GM21367 (cell line): Measurements from ENCODE around the gene MCF2L2.
A peak's percentile ranks its signal among the peaks of the same experiment; 100 is the strongest.
"Not testable (repeated sequence)": the region's sequence is repeated elsewhere in the genome, so short reads cannot be mapped to it uniquely, and the experiment has no call there.

Experiments
- ATAC-seq: cut with Tn5 transposase; IDR thresholded peaks from one replicate; pipeline ENCODE4 v1.9.1; 2021; ENCODE audit not compliant: unreplicated experiment

The MCF2L2 gene

DNA sequence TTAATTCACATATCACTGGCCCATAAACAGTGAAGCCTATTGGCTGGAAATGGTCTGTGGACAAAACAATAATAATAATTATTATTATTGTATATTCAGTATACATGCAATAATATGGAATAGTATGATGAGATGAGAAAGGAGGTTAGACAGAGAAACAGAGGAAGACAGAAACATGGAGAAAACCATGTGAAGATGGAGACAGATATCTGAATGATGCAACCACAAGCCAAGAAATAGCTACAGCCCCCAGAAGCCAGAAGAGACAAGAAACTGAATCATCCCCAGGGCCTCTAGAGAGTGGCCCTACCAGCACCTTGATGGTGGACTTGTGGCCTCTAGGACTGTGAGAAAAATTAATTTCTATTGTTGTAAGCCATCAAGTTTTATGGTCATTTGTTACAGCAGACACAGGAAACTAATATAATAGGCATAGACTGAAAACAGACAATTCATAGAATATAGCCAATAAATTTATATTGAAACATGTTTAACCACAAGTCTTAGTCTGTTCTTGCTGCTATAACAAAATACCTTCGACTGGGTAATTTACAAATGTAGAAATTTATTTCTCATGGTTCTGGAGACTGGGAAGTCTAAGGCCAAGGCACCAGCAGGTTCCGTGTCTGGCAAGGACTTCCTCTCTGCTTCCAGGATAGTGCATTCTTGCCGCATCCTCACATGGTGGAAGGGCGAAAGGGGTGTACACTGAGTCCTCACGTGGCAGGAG, 31.6 kb downstream of the MCF2L2 start:
- ATAC-seq: no peak

DNA sequence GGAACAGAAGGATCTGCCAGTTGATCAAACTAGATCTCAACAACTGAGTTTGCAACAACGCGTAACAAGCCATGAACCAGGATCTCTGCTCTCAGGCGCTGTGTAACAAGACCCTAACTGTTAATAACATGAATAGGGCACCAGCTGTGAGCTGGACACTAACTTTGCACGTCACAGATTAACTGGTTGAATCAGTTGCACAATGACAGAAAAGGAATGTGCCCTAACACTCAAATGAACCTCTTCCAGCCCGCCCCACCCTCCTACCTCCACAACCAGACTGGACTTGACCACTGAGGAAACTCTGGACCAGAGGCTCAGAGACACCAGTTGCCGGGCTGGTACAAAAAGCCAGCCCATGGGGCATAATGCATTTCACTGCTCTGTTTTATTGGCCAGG, 34.3 kb downstream of the MCF2L2 start:
- ATAC-seq: no peak

DNA sequence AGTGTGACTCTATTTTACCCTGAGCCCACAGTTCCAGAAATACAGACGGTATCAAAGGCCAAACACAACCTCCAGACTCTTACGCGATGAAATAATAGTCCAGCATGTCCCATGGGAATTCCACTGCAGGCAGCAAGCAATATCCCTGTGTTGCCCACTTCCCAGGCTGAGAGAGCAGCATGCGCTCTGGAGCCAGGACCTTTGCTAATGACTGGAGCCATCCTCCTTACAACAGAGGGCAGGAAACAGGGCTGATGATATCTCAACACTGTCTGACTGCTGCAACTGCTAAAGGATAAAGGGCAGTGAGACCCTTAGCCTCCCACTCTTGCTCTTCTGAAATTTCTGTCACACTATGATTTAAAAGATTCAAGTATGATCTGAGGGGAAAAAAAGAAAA, 34.8 kb downstream of the MCF2L2 start:
- ATAC-seq: no peak

DNA sequence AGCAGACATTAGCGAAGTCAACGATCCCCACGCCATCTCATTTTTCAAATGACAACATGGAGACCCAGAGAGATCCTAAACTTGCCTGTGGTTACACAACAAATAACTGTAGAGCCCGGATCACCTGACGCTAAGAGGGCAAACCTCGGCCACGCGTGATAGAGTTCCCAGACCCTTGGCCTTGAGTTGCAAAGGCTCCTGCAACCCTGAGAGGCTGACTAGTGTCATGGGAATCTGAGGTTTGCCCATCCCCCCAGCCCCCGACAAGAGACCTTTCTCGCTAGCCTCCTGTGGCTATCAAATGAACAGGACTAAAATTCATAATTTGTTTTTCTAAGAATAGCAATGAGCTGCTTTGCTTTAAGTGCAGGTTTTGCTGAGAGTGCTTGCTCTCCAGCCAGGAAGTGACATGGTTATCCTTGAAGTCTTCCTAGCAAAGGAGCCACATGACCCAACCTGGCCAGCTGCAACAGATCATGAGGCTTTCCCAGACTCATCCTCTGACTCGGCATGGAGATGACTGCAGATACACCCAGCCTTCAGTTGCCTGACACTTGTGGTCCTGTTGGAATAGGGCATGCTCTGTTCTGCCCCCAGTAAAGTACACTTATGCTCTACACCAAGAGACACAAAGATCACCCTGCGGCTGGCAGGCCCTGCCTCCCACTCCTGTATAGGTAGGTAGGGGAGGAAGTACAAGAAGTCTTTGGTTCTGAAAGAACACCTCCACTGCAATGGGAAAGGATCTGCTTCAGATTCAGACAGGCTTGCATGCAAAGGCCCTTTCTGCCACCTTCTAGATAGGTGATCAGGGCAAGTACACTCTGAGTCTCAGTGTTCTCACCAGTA, 36.0 kb downstream of the MCF2L2 start:
- ATAC-seq: no peak

DNA sequence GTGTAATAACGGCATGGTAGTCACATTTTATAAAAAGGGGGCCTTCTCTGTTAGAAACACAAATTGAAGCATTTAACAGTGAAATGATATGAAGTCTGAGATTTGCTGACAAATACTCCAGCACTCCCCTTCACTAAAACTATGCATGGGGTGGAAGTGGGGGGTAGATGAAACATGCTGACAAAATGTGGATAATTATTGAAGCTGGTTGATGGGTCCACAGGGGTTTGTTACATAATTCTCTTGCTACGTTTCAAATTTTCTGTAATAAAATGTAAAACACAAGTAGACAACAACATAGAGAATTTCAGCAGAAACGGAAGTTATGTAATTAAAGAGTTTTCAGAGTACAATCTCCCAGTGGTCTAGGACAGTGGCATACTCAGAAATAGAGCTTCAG, 37.0 kb downstream of the MCF2L2 start:
- no peak for ATAC-seq

DNA sequence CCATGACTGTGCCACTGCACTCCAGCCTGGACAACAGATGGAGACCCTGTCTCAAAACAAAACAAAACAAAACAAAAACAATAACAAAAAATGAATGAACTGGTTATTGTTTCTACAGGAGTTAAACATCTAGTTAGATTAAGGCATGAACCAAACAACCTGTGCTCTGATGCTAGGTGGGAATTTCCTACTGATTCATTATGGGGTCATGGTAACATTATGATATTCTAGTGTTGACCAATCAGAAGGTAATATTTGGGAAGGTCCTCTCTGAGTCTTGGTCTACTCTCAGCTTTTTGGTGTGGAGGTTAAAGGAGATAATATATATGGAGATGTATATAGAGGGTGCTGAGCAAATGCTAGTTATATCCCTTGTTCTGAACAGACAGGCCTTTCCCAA, 37.6 kb downstream of the MCF2L2 start:
- ATAC-seq: no peak

DNA sequence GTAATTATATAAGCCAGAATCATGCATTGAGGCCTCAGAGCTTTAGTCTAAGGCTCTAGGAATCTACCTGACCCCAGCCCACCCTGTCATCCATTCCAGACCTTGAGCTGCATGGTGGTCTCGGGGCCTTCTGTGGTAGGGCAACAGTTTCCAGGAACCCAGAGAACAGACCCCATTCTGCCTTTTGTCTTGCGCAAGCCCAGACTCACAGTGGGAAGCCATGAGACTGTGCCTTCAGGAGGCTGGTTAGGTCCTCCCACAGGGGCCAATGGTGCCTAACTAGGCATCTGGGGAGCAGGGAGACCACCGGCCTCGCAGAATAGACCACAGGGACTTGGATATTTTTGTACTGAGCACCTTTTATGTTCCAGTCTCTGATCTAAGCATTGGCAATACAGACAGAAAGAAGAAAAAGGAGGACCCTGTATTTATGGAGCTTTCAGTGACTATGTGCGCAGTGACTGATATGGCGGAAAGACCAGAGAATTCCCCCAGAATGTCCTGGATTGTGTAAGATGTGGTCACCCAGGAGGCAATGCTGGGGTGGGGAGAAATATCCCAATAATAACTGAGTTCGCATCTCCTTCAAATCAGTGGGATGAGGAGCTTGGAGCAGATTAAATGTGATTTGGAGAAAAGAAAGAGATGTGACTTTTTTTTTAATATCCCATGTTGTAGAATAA, 40.1 kb downstream of the MCF2L2 start:
- ATAC-seq: no peak

DNA sequence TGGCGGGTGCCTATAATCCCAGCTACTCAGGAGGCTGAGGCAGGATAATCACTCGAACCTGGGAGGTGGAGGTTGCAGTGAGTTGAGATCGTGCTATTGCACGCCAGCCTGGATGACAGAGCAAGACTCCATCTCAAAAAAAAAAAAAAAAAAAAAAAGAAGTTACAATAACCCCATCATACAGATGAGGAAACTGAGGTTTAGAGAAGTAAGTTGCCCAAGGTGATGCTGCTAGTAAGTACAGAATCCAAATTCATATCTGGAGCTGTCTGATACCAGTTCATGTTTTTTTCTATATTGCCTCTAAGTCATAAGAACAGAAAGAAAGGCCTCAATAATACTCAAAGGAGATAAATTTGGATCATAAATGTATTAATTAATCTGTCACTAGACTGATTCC, 40.6 kb downstream of the MCF2L2 start:
- ATAC-seq: no peak

DNA sequence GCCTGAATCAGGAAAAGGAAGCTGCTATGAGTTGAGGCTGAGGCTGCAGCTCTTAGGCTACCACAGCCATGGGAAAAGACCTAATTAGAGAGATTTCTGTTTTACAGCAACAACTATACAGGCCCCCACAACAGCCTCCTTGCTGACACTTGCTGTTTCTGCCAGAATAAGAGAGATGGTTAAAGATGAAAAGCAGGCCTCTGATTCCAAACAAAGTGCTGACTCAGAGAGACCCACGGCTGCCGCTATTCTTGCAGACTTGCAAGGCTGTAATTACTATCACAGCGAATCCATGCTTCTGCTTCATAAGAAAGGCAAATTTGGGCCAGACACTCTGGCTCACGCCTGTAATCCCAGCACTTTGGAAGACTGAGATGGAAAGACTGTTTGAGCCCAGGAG, 41.8 kb downstream of the MCF2L2 start:
- ATAC-seq: no peak

DNA sequence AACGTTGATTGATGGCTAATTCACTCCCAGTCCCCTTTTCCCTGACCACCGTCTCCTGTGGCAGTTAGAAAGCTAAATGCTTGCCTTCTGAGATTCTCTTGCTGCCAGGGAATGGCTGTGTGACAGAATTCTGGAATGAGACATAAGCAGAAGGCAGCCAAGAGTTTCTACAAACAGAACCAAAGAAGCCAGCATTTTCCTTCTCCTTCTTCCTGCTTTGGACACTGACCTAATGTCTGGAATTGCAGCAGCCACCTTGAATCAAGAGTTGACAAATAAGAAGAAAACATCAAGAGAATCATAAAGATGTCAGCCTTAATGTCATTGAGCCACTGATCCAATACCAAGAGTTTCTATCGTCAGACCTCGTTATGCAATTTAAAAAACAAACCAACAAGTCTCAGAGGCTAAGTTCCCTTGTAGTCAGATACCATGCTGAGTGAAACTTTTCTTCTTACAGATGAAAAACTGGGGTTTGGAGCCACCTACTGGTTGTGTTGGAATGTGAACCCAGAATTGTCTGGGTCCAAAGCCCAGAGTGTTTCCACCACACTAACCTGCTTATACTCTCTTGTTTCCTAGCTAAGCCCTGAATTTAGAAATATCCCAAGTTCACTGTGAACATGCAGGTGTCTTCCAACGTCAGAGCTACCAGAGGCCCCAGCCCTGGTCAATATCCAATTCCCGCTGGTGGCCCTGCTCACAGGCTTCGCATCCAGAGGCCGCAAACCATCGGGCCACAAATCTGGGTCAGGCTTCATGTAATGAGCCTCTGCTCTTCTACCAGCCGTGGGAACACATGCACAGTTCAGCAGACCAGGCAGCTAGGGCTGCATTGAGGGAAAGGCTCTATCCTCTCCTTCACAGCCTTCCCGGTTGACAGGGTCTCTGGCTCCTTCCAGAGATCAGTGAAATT, 42.5 kb downstream of the MCF2L2 start:
- ATAC-seq: peak; percentile 84

DNA sequence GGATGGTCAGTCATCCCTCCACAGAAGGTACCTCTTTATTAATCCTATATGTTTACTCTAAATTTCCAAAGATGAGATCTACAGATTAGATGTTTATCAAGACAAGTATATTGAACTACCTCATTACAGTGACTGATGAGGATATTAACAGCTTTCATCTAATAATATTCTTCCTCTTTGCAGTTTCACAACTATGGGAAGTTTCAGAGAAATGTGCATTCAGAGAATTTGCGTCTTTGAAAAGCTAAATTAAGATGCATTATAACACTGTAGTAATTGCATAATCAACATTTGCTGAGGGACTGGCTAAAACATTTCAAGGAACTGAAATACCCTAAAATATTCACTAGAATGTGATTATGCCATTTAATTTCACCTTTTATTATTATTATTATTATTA, 46.7 kb downstream of the MCF2L2 start:
- ATAC-seq: no peak

DNA sequence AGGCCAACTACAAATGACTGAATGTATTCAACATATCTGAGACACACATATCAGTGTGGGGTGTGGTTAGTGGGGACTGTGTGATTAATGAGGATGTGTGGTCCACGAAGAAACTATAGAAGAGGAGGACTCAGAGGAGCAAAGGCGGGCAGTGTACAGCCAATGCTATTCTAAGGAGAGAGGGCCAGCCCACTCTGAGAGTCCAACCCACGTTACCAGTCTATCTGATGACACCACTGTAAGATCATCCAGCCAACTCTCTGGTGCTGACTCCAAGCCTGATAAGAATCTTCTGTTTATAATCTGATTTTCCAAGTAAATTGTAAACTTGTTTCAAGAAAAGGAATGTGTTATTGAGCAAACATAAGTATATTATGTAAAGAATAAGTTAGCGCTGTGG, 47.2 kb downstream of the MCF2L2 start:
- no peak for ATAC-seq

DNA sequence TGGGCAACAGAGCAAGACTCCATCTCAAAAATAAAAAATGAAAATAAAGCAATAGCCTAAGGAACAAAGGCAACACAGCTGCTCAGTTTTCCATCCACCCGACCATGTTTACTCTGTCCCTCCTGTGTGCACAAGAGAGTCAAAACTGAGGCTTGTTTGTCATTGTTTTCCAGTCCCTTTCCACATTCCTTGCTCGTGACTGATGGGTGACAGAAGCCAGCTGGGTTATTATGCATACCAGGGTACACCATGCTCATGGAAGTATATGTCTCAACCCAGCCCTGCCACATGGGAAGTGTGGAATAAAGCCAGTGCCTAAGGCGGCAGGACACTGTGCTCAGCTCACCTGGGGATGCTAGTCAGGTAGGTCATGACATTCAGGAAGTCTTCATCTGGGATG, 49.5 kb downstream of the MCF2L2 start:
- ATAC-seq: no peak

DNA sequence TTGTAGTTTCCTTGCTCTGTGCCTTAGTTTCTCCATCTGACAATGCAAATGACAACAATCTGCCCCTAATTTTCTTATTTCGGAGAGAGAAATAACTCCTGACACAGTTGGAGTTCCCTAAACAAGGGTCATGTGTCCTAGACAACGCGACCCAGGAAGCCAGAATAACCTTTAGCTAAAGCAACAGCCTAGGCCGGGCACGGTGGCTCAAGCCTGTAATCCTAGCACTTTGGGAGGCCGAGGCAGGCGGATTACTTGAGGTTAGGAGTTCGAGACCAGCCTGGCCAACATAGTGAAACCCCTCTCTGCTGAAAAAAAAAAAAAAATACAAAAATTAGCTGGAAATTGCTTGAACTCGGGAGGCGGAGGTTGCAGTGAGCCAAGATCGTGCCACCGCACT, 49.9 kb downstream of the MCF2L2 start:
- ATAC-seq: no peak

DNA sequence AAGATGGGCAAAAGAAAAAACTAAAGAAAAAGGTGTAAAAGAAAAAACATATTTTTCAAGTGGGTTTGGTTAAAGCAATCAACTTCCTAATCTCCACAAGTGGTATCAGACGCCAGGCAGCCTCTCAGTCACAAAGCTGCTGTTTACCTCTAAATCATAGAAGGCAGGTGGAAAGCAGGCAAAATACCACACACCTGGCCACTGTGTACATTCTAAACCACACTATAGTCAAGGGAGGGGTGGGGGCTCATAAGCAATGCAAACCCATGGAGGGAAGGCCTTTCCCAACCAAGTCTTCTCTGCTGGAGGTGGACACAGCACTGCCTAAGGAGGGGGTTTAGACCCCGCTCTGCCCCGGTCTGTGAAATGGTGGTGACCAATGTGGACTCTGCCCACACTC, 50.4 kb downstream of the MCF2L2 start:
- ATAC-seq: no peak

DNA sequence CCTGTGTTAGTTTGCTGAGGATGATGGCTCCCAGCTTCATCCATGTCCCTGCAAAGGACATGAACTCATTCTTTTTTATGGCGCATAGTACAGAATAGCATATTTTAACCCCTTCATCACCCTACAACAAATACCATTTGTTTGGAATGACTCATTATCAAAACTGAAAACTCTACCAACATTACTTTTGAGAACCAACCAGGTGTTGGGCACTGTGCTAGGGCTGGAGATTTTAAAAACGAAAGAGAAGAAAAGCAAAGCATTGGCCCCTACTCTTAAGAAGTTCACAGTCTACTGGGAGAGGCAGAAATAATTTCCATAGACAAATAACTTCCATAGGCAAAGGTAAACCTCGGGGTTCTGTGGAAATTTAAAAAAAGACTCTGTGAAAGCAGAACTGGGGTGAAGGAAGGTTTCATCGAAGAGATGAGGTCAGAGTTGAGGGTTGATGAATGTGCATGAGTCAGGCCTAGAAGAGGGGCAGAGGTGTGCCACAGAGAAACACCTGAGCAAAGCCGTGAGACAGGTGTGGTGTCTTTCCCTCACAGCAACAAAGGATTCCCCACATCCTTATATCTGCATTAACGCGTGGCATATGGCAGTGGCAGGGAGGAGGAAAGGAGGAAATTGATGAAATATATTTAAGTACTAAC, 51.0 kb downstream of the MCF2L2 start:
- ATAC-seq: no peak

DNA sequence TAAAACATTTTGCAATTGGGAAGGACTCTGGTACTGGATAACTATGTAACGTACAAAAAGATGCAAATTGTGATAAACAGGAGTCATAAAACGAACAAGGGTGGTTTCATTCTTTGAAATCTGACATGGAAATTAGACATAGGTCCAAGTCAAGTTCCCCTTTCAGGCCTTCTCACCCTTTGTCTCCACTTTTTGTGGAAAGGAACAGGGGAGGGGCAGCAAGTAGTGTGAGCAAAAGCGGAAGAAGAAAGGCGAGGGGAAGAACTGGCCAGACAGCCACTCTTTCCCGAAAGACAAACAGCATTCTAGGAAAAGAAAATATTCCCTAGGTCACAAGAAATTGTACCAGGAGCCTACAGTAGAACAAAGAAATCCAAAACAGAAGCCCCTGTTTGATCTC, 52.6 kb downstream of the MCF2L2 start:
- ATAC-seq: no peak

DNA sequence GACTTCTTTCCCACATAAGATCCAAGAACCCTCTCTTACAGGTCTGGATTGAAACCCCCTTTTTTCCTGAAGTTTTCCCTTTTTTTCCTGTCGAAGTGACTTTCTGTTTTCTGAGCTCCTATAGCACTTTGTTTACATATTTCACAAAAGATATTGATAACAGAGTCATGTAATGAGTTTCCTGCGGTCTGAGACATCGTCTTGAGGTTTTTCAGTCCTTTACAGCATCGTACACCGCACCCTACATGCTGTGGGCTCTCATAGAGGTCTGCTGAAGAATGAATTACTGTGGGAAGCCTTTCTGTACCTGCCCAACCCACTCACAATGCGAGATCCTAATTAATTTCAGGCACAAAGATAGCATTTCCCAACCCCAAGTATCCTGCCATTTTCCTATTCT, 53.1 kb downstream of the MCF2L2 start:
- ATAC-seq: no peak

DNA sequence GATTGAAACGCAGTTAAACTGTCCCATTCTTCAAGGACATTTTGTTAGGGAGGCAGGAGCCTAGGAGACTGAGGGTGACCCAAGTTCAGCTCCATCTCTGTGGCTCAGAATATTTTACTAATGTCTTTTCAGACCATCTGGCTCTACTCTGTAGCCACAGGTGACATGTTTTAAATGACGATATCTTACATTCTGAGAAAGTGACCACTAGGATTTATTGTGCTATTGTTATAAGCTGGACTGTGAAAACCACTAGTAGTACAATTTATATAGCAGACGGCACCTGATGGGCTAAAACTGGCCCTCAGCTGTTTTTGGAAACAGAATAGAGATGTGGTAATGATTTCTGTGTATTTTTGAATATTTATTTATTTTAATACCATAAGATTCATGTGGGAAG, 55.5 kb downstream of the MCF2L2 start:
- ATAC-seq: no peak

DNA sequence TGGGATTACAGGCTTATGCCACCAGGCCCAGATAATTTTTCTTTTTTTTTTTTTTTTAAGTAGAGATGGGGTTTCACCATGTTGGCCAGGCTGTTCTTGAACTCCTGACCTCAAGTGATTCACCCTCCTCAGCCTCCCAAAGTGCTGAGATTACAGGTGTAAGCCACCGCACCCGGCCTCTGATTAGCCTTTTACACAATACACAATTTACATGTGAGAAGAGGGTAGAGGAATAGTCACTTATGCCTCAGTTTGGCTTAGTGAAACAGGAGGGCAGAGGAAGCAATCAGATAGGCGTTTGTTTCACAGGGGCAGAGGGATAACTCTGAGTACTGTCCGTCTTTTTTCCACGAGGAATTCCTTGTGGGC, 56.8 kb downstream of the MCF2L2 start:
- not testable (repeated sequence) for ATAC-seq

DNA sequence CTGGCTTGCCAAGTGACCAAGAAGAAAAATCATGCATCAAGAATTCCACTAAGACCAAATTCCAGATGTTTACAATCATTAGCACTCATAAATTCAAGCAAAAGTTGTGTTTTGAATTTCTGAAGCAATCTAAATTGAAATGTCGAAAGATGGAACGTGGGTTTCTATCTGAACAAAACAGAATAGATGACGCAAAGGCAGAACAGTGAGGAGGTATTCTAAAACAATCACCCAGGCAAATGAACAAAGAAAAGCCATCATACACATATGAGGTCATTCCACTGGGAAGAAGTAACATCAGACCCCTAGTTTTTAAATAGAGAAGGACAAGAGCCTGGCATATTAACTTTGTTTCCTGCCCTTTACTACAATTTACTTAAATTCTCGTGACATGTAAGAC, 58.0 kb downstream of the MCF2L2 start:
- no peak for ATAC-seq
